HG03432 (cell line): ENCODE data around the gene RABEP1.
"Not testable (repeated sequence)": the region's sequence is repeated elsewhere in the genome, so short reads cannot be mapped to it uniquely, and the experiment has no call there.

Source experiments
- ATAC-seq: cut with Tn5 transposase; IDR thresholded peaks from one replicate; pipeline ENCODE4 v1.9.1; 2021; ENCODE audit warnings: mild to moderate bottlenecking, moderate library complexity; ENCODE audit not compliant: unreplicated experiment

RABEP1 gene

GRCh38 chr17:5281814-5282641, at the start of gene RABEP1:
RABEP1 (plus strand) TSS chr17:5282284; CDS start chr17:5282487, 203 bp downstream.
- ATAC-seq: peak; percentile 74

DNA sequence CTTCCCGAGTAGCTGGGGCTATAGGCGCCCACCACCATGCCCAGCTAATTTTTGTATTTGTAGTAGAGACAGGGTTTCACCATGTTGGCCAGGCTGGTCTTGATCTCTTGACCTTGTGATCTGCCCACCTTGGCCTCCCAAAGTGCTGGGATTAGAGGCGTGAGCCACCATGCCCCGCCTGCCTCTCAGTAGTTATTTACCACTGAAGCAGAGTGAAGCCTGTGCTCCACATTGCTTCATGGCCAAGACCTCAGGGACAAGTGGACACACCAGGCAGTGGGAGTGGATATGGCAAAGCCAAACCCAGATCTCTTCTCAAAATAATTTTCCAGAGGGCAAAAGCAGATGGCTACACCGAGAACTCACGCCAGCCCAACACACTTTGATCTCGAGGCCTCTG, 48.6 kb upstream of the RABEP1 start:
- ATAC-seq: not testable (repeated sequence)

- ATAC-seq: peak; percentile 57
Observed at GRCh38 chr17:5234645-5235576, 47.2 kb upstream of the RABEP1 start, which contains the start of gene SCIMP. SCIMP (minus strand) TSS chr17:5234860; CDS start chr17:5234755, 105 bp downstream.

GRCh38 chr17:5236938-5237540, 45.0 kb upstream of the RABEP1 start:
- no peak for ATAC-seq

DNA sequence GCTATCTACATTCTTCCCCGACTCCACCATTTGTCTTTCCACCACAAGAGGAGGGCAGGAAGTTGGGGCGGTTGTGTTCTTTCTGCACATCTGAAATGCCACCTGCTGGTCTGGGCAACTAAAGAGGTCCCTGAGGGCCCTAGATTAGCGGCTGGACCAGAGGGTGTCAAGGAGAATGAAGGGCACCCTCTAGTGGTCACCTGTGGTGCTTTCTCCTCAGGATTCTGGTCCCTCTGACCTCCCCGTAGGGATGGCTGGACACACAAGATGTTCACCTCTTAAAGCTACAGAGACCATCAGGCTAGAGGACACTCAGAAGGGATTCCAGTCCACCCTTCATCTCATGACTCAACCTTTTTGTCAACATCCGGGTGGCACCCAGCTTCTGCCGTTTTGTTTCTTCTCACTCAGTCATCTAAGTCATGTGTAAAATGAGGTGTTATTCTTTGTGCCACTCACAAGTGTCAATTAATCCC, 44.5 kb upstream of the RABEP1 start:
- ATAC-seq: no peak

- ATAC-seq: no peak
Observed at GRCh38 chr17:5238333-5238732, 43.8 kb upstream of the RABEP1 start.

DNA sequence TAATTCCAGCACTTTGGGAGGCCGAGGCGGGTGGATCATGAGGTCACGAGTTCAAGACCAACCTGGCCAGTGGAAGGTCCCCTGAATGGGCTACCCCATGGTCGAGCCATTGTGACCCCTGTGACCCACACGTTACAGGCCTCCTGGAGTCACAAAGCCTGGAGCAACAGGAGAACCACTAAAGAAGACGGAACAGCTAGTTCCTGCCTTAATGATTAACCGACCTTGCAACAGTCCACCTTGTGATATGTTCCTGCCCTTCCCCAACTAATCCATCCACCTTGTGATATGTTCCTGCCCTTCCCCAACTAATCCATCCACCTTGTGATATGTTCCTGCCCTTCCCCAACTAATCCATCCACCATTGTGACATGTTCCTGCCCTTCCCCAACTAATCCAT, 42.3 kb upstream of the RABEP1 start:
- not testable (repeated sequence) for ATAC-seq

GRCh38 chr17:5241861-5242671, 40.0 kb upstream of the RABEP1 start:
- ATAC-seq: peak; percentile 55

GRCh38 chr17:5247621-5248020, 34.5 kb upstream of the RABEP1 start:
- ATAC-seq: no peak

GRCh38 chr17:5248821-5249479, 33.1 kb upstream of the RABEP1 start:
- no peak for ATAC-seq

GRCh38 chr17:5249615-5250014, 32.5 kb upstream of the RABEP1 start:
- ATAC-seq: no peak

DNA sequence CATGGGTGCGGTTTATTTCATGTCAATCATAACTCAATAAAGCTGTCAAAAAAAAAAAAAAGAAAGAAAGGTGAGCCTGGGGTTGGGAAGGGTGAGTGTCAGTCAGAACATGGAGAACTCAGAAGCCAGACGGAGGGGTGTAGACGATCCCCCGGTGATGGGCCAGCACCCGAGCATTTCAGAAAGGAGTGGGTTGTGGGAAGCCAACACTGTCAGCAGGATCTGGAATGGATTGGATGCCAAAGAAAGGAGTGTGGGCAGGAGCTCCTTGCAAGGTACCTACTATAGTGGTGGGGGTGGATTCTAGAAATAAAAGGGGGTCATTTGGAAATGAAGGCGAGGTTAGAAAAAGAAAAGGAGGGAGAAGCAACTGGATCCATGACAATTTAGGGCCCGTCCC, 27.7 kb upstream of the RABEP1 start:
- no peak for ATAC-seq

GRCh38 chr17:5254903-5255521, 27.1 kb upstream of the RABEP1 start:
- no peak for ATAC-seq

- no peak for ATAC-seq
Observed at GRCh38 chr17:5257124-5257523, 25.0 kb upstream of the RABEP1 start.

GRCh38 chr17:5260542-5260941, 21.5 kb upstream of the RABEP1 start:
- ATAC-seq: no peak

DNA sequence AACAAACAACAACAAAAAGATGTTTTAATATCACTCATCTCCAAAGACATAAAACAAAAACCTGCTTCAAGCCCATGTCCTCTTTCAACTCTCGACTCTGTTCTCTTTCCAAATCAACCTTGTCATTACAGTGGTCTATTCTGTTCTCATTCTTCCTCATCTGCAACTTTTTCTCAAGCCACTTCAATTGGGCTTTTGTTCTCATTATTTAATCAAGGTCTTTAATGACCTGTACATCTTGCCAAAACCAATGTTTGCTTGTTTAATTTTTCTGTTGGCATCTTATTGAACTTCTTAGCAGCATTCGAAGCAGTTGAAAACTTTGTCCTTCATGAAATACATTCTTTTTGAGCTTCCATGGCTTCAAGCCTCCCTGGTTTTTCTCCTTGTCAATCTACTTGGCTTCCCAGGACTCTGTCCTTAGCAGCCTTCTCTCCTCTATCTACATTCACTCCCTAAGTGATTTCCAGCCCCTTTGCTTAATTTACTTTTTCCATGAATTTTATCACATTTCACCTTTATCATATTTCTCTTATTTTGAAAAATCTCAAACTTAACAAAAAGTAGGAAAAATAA, 19.6 kb upstream of the RABEP1 start:
- no peak for ATAC-seq

DNA sequence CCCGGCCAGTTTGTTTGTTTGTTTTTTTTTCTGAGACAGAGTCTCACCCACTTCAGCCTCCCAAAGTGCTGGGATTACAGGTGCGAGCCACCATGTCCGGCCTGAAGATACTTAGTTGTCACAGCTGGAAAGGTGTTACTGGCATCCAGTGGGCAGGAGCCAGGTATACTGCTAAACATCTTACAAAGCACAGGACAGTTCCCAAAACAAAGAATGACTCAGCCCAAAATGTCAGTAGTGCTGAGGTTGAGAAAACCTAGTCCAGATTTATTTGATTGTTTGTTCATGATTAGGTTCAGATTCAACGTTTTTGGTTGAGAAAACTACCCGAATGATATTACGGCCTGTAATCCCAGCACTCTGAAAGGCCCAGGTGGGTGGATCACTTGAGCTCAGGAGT, 18.6 kb upstream of the RABEP1 start:
- no peak for ATAC-seq

DNA sequence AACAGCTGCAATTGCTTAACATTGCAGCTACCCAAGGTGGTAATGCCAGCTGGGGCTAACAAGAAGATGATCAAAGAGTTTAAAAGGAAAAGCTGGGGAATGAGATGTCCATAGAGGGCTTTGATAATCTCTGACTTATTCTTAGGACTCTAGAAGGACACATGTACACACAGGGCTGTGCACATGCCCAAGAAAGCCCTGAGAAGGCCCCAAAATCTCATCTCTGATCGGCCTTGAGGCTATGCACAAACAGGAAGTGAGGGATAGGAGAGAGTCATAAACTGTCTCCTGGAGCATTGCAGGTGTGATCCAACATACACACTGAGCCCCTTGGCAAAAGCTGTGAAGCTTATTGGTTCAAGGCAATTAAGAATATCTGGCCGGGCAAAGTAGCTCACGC, 17.2 kb upstream of the RABEP1 start:
- no peak for ATAC-seq
